ENCODE data around the gene BBIP1. TPM values are rescaled to one million over a fixed set of nuclear protein-coding genes. Genes with fewer than 3 reads are reported as not detected.

The BBIP1 gene
- total and polyA plus RNA-seq, 2 experiments from 2014 or later: 14.8 to 56.5 TPM

GRCh38 chr10:110897184-110897583 is 21.8 kb downstream of the BBIP1 start (continued):
- no peak for TF ChIP-seq ZNF462 (CRISPR knock-in tag; IDR thresholded peaks at IDR 0.05)

GRCh38 chr10:110893559-110894179 is 25.3 kb downstream of the BBIP1 start:
- no peak overlapping the region for H3K27ac Mint-ChIP-seq
- H3K4me1 Mint-ChIP-seq: no peaks in the 10 kb centered on the region
- H3K4me3 ChIP-seq: no peak overlapping the region
- no peaks in the 10 kb centered on the region for H3K9me3 Mint-ChIP-seq
- no peak for TF ChIP-seq POLR2AphosphoS5 (IDR thresholded peaks at IDR 0.05; ENCODE audit: low read depth)
- peak; percentile 60 to 71 for TF ChIP-seq CTCF (conservative IDR thresholded peaks at IDR 0.05; ENCODE audit: low read depth in 2 of 2)
- H3F3A ChIP-seq (replicated peaks; ENCODE audit: low read depth): no peaks in the 10 kb centered on the region
- DNase-seq (ENCODE audit: low spot score) (peak; percentile 71), ATAC-seq (peak; percentile 44; the same call in 2 of the 3 replicates)
- H3K79me2 ChIP-seq (replicated peaks; ENCODE audit: insufficient read depth): no peaks in the 10 kb centered on the region
- no peaks in the 10 kb centered on the region for H3K36me3 ChIP-seq (ENCODE audit: insufficient read depth)
- H3K27ac ChIP-seq (ENCODE audit: low read depth): no peak overlapping the region
- H3K4me2 ChIP-seq: no peak overlapping the region
- no peaks in the 10 kb centered on the region for H4K20me1 ChIP-seq (replicated peaks; ENCODE audit: insufficient read depth)
- H3K27me3 ChIP-seq (ENCODE audit: insufficient read depth): no peaks in the 10 kb centered on the region
- H2AFZ ChIP-seq: no peak overlapping the region
- peaks cover 2% of the 10 kb centered on the region for H3K27me3 Mint-ChIP-seq (ENCODE audit: insufficient read depth, low read depth, poor library complexity)
- H3K36me3 Mint-ChIP-seq (ENCODE audit: low read depth): no peaks in the 10 kb centered on the region
- H3K4me1 ChIP-seq (ENCODE audit: insufficient read depth): no peaks in the 10 kb centered on the region
- no peaks in the 10 kb centered on the region for H3K9me2 ChIP-seq (ENCODE audit: insufficient read depth)
- H3K4me3 Mint-ChIP-seq: no peak overlapping the region

Measured in GM23338 (cell line).